Testis (tissue), 3 donors: ENCODE data around the gene CCDC191. TPM values are rescaled to one million over a fixed set of nuclear protein-coding genes. Genes with fewer than 3 reads are reported as not detected.
A peak's percentile ranks its signal among the peaks of the same experiment; 100 is the strongest.

ENCODE experiments used
- DNase-seq: peaks from one replicate; pipeline ENCODE4 v3.0.0-alpha.2; 2019
- H3K27ac ChIP-seq, 2 donors: fragments of 200-600 bp; sonication (generic); one replicate each; pipeline ENCODE4 v1.5.1; 2019
- H3K27me3 ChIP-seq: fragments of 200-600 bp; sonication (generic); one replicate; pipeline ENCODE4 v1.5.1; 2019
- H3K36me3 ChIP-seq: fragments of 200-600 bp; sonication (generic); one replicate; pipeline ENCODE4 v1.5.1; 2017; ENCODE audit warnings: low read depth; ENCODE audit errors: missing control alignments
- H3K4me1 ChIP-seq: fragments of 200-600 bp; sonication (generic); one replicate; pipeline ENCODE4 v1.5.1; 2019
- H3K4me3 ChIP-seq, 2 donors: fragments of 200-600 bp; sonication (generic); one replicate each; pipeline ENCODE4 v1.5.1; 2017 to 2019
- H3K9me3 ChIP-seq: fragments of 200-600 bp; sonication (generic); one replicate; pipeline ENCODE4 v1.5.1; 2017
- POLR2A ChIP-seq: fragments of 450-650 bp; IDR thresholded peaks from one replicate; pipeline ENCODE4 v1.6.1; 2017; ENCODE audit warnings: antibody characterized with exemption, mild to moderate bottlenecking, moderate library complexity
- WGBS, 2 donors: methylation state at CpG; one replicate each; pipeline ENCODE4 v1.1.5; 2018; 5-methylcytosine and 5-hydroxymethylcytosine counted together
- intact Hi-C: fragments of 100-400 bp; cut with DNase I; formaldehyde crosslinking; loops from one replicate; pipeline ENCODE4 v1.15.1; 2023; ENCODE audit warnings: low total_unique reads
- polyA plus RNA-seq: library from polyadenylated mRNA; stranded (reverse); fragments of 350-450 nt; fragmentation: Illumina TruSeq; extraction: RNeasy Lipid Tissue Mini Kit (QIAGEN cat#74804); gene quantifications from one replicate; pipeline ENCODE4 v1.2.3, GENCODE V29; 2014; ENCODE audit warnings: low read depth, low replicate concordance; ENCODE audit not compliant: insufficient read depth
- total RNA-seq, 2 donors: library from RNA; depleted of rRNA; stranded (reverse); fragments of >200 nt; gene quantifications; one replicate each; pipeline ENCODE4 v1.2.3, GENCODE V29; 2016
- TF ChIP-seq, protein P1 (sequence below), 3 experiments: fragments of 450-650 bp in 2 of 3; fragments of 200-600 bp in 1 of 3; sonication (generic) in 1 of 3; IDR thresholded peaks; one replicate each; pipeline ENCODE4 v1.5.1; 2016 to 2019; ENCODE audit warnings: antibody characterized with exemption in 3 of 3, mild to moderate bottlenecking in 2 of 3, moderate library complexity in 1 of 3

CCDC191 gene
- total and polyA plus RNA-seq, 3 donors from 2014 or later: 13.9 to 22.5 (median 14.2) TPM

DNA sequence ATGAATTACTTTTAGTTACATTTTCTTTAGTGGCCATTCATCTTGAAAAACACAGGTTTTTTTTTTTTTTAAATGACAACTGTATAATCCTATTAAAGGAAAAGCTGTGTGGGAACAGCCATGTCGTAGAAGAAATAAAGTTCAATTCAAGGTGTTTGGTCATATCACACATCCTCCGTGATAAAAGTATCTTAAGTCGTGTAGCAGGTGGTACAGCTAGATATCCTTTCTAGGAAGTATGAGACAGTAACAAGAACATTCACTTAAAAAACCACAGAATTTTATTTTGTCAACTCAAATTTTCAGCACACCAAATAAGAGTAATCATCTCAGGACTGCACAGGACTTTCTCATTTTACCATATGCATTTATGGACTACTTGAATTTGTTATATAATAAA, 92.4 kb downstream of the CCDC191 start:
- WGBS, 2 donors: 74 to 76% methylated on average over 3 of the region's 3 CpGs
- no peak for DNase-seq
- Histone ChIP-seq H3K27ac (peak overlapping the region; percentile 40 to 73), H3K27me3 (no peaks in the 10 kb centered on the region), H3K4me3 (no peak overlapping the region), H3K36me3 (no peaks in the 10 kb centered on the region), H3K9me3 (no peaks in the 10 kb centered on the region), H3K4me1 (peaks cover 9% of the 10 kb centered on the region)
- no peak for TF ChIP-seq POLR2A
- TF ChIP-seq, protein P1, sequence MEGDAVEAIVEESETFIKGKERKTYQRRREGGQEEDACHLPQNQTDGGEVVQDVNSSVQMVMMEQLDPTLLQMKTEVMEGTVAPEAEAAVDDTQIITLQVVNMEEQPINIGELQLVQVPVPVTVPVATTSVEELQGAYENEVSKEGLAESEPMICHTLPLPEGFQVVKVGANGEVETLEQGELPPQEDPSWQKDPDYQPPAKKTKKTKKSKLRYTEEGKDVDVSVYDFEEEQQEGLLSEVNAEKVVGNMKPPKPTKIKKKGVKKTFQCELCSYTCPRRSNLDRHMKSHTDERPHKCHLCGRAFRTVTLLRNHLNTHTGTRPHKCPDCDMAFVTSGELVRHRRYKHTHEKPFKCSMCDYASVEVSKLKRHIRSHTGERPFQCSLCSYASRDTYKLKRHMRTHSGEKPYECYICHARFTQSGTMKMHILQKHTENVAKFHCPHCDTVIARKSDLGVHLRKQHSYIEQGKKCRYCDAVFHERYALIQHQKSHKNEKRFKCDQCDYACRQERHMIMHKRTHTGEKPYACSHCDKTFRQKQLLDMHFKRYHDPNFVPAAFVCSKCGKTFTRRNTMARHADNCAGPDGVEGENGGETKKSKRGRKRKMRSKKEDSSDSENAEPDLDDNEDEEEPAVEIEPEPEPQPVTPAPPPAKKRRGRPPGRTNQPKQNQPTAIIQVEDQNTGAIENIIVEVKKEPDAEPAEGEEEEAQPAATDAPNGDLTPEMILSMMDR (IDR thresholded peaks at IDR 0.05): no peak
- intact Hi-C loops: no loop called here

DNA sequence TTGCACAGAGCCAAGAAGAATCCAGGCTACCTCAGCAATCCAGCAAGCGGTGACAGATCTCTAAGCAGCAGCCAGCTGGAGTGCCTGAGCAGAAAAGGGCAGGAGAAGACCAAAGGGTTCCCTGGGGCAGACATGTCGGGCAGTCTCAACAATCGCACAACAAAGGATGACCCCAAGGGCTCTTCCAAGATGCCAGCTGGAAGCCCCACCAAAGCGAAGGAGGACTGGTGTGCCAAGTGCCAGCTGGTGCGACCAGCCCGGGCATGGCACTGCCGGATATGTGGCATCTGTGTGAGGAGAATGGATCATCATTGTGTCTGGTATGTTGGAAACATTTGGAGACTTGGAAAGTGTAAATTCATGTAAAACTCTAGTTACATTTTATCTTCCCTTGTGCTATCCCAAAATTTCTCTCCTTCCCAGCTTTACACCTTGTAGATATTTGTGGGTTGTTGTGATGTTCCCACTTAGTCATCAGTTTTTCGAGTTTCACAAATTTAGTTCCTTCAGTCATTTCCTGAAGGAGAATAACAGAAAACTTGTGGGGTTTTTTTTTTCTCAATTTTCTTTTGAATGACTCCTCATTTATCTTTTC, 102.1 kb downstream of the CCDC191 start:
- no peak for DNase-seq
- H3K36me3 ChIP-seq: no peaks in the 10 kb centered on the region
- no peak overlapping the region for H3K27ac ChIP-seq
- no peaks in the 10 kb centered on the region for H3K27me3 ChIP-seq
- intact Hi-C loops: no loop called here
- no peaks in the 10 kb centered on the region for H3K4me1 ChIP-seq
- no peak for TF ChIP-seq POLR2A
- TF ChIP-seq, protein P1 (IDR thresholded peaks at IDR 0.05): no peak
- whole genome bisulfite sequencing, 2 donors: 80 to 86% methylated on average over 8 of the region's 8 CpGs
- no peaks in the 10 kb centered on the region for H3K9me3 ChIP-seq
- no peak overlapping the region for H3K4me3 ChIP-seq

DNA sequence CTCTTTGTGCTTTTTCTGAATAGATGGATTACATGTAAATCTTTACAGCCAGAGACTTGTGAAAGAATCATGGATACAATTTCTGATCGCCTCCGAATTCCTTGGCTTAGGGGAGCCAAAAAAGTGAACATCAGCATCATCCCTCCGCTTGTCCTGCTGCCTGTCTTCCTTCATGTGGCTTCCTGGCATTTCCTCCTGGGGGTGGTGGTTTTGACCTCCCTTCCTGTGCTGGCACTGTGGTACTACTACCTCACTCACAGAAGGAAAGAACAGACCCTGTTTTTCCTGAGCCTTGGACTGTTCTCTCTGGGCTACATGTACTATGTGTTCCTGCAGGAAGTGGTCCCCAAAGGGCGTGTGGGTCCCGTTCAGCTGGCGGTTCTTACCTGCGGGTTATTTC, 102.6 kb downstream of the CCDC191 start:
- no peak overlapping the region for H3K27ac ChIP-seq
- 82 to 85% methylated on average over 5 to 7 of the region's 7 CpGs for WGBS, 2 donors
- H3K4me3 ChIP-seq: no peak overlapping the region
- no peaks in the 10 kb centered on the region for H3K27me3 ChIP-seq
- DNase-seq: no peak
- TF ChIP-seq POLR2A: no peak
- TF ChIP-seq, protein P1 (IDR thresholded peaks at IDR 0.05): no peak
- no peaks in the 10 kb centered on the region for H3K9me3 ChIP-seq
- intact Hi-C loops: no loop called here
- H3K36me3 ChIP-seq: no peaks in the 10 kb centered on the region
- no peaks in the 10 kb centered on the region for H3K4me1 ChIP-seq

DNA sequence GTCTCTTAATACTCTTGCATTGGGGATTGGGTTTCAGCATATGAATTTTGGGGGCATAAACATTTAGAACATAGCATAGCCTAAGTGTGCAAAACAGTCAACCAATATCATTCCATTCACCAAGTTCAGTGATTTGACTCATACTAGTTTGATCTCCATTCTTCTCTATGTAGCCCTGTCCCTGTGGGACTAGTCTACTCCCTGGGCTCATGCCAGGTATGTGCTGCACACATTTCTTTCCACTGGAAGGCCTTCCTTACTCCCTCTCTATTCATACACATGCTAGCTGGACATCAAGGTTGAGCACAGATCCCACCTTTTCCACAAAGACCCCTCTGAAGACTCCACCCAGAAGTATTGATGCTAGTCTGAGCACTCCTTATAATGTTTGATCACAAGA, 103.4 kb downstream of the CCDC191 start:
- H3K36me3 ChIP-seq: no peaks in the 10 kb centered on the region
- no peak for TF ChIP-seq POLR2A
- TF ChIP-seq, protein P1 (IDR thresholded peaks at IDR 0.05): no peak
- no peak overlapping the region for H3K27ac ChIP-seq
- intact Hi-C loops: no loop called here
- no peaks in the 10 kb centered on the region for H3K9me3 ChIP-seq
- H3K27me3 ChIP-seq: no peaks in the 10 kb centered on the region
- no peak overlapping the region for H3K4me3 ChIP-seq
- DNase-seq: no peak
- H3K4me1 ChIP-seq: peaks cover 5% of the 10 kb centered on the region
